Cardiac muscle cell (in vitro differentiated cells and primary cell): ENCODE measurements around the gene SEPTIN7. TPM values are rescaled to one million over a fixed set of nuclear protein-coding genes. Genes with fewer than 3 reads are reported as not detected.

Source experiments
- polyA plus RNA-seq: library from polyadenylated mRNA; unstranded; fragments of >200 nt; fragmentation: Nextera tagmentation; extraction: Ambion mirVana; gene quantifications from 2 replicates; pipeline ENCODE4 v1.2.1, GENCODE V29; 2016
- total RNA-seq: library from RNA; depleted of rRNA; stranded (reverse); fragments of >200 nt; gene quantifications from 2 replicates; pipeline ENCODE4 v1.2.3, GENCODE V29; 2016

Gene SEPTIN7
- total and polyA plus RNA-seq, 2 experiments from 2014 or later, result 261 to 560 TPM

Other genes with a start within 250 kb of the SEPTIN7 start
- 37.2 and 43.9 TPM in 2 replicates for gene HERPUD2, start 105.9 kb upstream of the SEPTIN7 start, total RNA-seq
- 21.7 and 34.0 TPM in 2 replicates for gene HERPUD2, start 105.9 kb upstream of the SEPTIN7 start, polyA plus RNA-seq